ENCODE measurements around the gene RANBP2. TPM values are rescaled to one million over a fixed set of nuclear protein-coding genes. Genes with fewer than 3 reads are reported as not detected.

The RANBP2 gene
- total and polyA plus RNA-seq, 9 of the 15 experiments (the other 6 are each of a cell fraction or from before 2014, with no cell fraction given), result 11.7 to 97.4 (median 48.1) TPM

DNA sequence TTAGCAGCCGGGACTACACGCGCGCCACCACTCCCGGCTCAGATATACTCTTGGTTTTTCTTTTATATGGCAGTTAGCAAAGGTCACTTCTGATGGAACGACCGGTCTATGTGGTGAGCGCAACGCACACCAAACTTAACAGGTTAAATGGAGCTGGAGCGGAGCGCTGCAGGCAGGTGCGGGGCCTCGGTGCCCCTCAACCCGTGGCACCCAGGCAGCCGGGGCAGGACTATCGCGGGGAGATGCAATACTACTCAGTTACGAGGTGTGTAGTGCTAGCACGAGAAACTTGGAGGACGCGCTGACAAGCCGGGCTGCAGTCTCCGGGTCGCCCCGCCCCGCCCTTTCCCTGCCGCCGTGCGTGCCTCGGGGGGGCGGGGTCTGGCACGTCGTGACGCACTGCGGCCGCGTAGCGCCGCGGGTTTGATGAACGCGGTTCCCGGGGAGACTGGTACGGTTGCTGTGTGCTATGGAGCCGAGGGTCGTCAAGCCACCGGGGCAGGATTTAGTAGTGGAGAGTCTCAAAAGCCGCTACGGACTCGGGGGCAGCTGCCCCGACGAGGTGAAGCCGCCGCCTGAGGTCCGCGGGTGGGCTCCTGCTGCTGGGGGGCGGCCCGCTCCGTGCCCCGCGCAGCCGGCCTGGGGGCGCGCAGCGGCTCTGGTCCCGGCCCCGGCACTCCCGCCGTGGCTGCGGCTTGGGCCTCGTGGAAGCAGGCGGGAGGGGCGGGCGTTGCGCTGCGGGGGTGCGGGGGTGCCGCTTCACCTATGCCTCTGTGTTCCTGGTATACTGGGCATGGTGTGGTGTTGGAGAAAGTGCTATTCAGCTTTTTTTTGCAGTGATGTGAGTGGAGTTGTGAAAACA is 67.3 kb downstream of the RANBP2 start, which contains the start of gene CCDC138 (continued):
- TF ChIP-seq, protein P1, sequence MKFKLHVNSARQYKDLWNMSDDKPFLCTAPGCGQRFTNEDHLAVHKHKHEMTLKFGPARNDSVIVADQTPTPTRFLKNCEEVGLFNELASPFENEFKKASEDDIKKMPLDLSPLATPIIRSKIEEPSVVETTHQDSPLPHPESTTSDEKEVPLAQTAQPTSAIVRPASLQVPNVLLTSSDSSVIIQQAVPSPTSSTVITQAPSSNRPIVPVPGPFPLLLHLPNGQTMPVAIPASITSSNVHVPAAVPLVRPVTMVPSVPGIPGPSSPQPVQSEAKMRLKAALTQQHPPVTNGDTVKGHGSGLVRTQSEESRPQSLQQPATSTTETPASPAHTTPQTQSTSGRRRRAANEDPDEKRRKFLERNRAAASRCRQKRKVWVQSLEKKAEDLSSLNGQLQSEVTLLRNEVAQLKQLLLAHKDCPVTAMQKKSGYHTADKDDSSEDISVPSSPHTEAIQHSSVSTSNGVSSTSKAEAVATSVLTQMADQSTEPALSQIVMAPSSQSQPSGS (CRISPR knock-in tag; IDR thresholded peaks at IDR 0.05), result no peak
- TF ChIP-seq ZKSCAN3 (CRISPR knock-in tag; IDR thresholded peaks at IDR 0.05) (no peak), EZH2 (IDR thresholded peaks at IDR 0.05; ENCODE audit: borderline replicate concordance, low read depth, low read length) (no peak), NRF1 (conservative IDR thresholded peaks at IDR 0.05 in 1 of 2, IDR thresholded peaks at IDR 0.05 in 1 of 2) (peak; percentile 71 to 77), U2AF2 (optimal IDR thresholded peaks at IDR 0.05; ENCODE audit: low read depth, low read length) (no peak), CREM (IDR thresholded peaks at IDR 0.05; ENCODE audit: low read depth) (peak; percentile 91), MEIS2 (IDR thresholded peaks at IDR 0.05; ENCODE audit: partially characterized antibody) (peak; percentile 51), TCF7L2 (IDR thresholded peaks at IDR 0.05; ENCODE audit: low read depth, low read length) (no peak), ZNF444 (CRISPR knock-in tag; IDR thresholded peaks at IDR 0.05) (no peak), LEF1 (IDR thresholded peaks at IDR 0.05) (no peak), HNRNPL (IDR thresholded peaks at IDR 0.05; ENCODE audit: low read depth, low read length) (peak; percentile 35; the same call in 1 of the 2 replicates), CBX8 (IDR thresholded peaks at IDR 0.05; ENCODE audit: borderline replicate concordance, extremely low read depth, low read depth, low read length, poor library complexity, severe bottlenecking) (no peak), TEAD4 (IDR thresholded peaks at IDR 0.05; ENCODE audit: low read length) (no peak), TEAD4 (CRISPR knock-in tag; IDR thresholded peaks at IDR 0.05; ENCODE audit: borderline replicate concordance) (no peak), ZC3H4 (CRISPR knock-in tag; IDR thresholded peaks at IDR 0.05; ENCODE audit: borderline replicate concordance) (no peak), KLF16 (IDR thresholded peaks at IDR 0.05) (no peak), DNMT1 (IDR thresholded peaks at IDR 0.05) (no peak), NELFE (IDR thresholded peaks at IDR 0.05; ENCODE audit: insufficient read depth, insufficient read length) (no peak), MTA1 (IDR thresholded peaks at IDR 0.05; ENCODE audit: borderline replicate concordance) (no peak), ZNF347 (CRISPR knock-in tag; IDR thresholded peaks at IDR 0.05; ENCODE audit: low read depth) (no peak), HDAC6 (IDR thresholded peaks at IDR 0.05; ENCODE audit: low read depth, low read length) (no peak), BRCA1 (IDR thresholded peaks at IDR 0.05) (no peak), BRCA1 (CRISPR knock-in tag; IDR thresholded peaks at IDR 0.05) (no peak), CBX5 (IDR thresholded peaks at IDR 0.05; ENCODE audit: borderline replicate concordance, low read depth) (no peak), MTA3 (IDR thresholded peaks at IDR 0.05; ENCODE audit: borderline replicate concordance) (peak; percentile 71)
- TF ChIP-seq, protein P2, sequence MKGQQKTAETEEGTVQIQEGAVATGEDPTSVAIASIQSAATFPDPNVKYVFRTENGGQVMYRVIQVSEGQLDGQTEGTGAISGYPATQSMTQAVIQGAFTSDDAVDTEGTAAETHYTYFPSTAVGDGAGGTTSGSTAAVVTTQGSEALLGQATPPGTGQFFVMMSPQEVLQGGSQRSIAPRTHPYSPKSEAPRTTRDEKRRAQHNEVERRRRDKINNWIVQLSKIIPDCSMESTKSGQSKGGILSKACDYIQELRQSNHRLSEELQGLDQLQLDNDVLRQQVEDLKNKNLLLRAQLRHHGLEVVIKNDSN (CRISPR knock-in tag; IDR thresholded peaks at IDR 0.05), result peak; percentile 40
- TF ChIP-seq, protein P3, sequence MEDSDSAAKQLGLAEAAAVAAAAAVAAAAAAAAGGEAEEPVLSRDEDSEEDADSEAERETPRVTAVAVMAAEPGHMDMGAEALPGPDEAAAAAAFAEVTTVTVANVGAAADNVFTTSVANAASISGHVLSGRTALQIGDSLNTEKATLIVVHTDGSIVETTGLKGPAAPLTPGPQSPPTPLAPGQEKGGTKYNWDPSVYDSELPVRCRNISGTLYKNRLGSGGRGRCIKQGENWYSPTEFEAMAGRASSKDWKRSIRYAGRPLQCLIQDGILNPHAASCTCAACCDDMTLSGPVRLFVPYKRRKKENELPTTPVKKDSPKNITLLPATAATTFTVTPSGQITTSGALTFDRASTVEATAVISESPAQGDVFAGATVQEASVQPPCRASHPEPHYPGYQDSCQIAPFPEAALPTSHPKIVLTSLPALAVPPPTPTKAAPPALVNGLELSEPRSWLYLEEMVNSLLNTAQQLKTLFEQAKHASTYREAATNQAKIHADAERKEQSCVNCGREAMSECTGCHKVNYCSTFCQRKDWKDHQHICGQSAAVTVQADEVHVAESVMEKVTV (CRISPR knock-in tag; IDR thresholded peaks at IDR 0.05), result no peak
